Fibroblast of gingiva (primary cell): Measurements from ENCODE around the gene BCAP31.
A peak's percentile ranks its signal among the peaks of the same experiment; 100 is the strongest.
"Not testable (repeated sequence)": the region's sequence is repeated elsewhere in the genome, so short reads cannot be mapped to it uniquely, and the experiment has no call there.

Source experiments
- DNase-seq: peaks from one replicate; pipeline ENCODE4 v3.0.0-alpha.2; 2011; ENCODE audit warnings: low read depth

The BCAP31 gene

DNA sequence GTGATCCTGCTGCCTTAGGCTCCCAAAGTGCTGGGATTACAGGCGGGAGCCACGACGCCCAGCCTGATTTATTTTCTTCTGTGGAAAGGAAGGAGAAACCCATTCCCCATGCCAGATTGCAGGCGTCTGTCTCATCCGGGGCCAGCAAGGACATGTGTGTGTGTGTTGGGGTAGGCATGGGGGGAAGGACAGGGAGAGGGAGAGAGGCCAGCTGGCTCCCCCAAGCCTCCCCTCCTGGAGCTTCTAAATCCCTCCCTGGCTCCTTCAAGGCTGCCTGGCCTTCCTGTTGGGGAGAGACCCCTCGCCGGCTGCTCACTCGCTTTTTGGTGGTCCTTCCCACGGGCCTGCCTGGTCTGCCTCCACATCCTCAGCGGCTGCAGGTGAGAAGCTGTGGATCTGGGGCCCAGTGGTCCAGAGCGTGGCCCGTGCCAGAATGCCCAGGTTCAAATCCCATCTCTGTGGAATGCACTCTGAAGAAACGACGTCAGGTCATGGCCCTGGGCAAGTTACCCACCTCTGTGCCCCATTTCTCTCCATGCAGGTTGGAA lies 38.5 kb upstream of the BCAP31 start:
- no peak for DNase-seq

DNA sequence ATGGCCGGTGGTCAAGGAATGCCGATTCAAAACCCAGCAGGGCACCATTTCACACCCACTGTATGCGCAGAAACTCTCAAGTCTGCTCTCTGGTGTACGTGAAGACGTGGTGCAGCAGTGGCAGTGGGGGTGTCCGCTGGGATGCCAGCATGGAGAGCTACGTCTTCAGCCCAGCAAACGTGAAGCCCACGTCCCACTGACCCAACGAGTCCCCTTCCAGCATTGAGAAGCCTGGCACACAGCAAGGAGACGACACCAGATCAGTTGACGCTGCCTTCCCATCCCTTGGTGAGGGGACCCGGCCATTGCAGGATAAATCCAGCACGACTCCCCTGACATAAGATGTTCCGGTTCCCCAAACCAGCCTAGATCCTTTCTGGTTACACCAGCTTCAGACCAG lies 37.7 kb upstream of the BCAP31 start:
- no peak for DNase-seq

DNA sequence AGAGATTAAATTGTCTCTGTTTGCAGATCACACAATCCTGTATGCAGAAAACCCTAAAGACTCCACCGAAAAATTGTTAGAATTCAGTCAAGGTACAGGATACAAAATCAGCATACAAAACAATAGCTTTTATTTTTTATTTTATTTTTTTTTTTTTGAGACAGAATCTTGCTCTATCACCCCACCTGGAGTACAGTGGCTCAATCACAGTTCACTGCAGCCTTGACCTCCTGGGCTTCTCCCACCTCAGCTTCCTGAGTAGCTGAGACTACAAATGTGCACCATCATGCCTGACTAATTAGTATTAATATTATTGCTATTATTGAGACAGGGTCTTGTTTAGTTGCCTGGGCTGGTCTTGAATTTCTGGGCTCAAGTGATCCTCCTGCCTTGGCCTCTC lies 30.9 kb upstream of the BCAP31 start:
- no peak for DNase-seq

DNA sequence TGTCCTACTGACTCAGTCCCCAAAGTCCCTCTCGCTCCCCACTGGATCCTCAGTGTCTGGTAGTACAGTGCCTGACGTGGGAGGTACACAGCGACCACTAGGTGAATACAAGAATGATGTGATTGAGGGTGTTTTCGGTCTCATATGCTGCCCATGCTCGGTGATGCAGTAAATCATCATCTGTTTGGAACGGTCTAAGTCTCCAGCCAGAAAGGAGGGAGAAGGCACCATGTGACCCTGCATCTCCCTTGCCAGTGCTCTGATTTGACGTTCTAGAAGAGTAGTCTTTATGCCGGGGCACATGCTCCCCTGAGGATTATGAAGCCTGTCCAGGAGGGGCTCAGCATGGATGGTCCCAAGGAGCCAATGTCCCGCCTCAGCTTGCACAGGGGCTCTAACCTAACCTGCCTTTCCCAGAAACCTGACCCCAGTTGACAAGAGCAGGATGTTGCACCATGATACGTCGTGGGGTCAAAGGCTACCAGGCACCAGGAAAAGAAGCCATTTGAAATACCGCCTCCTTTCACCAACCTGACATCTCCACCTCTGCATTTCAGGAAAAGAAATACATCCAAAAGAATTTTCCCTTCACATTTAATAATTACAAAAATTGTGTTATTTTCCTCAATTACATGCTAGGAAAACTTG lies 26.1 kb upstream of the BCAP31 start:
- no peak for DNase-seq

DNA sequence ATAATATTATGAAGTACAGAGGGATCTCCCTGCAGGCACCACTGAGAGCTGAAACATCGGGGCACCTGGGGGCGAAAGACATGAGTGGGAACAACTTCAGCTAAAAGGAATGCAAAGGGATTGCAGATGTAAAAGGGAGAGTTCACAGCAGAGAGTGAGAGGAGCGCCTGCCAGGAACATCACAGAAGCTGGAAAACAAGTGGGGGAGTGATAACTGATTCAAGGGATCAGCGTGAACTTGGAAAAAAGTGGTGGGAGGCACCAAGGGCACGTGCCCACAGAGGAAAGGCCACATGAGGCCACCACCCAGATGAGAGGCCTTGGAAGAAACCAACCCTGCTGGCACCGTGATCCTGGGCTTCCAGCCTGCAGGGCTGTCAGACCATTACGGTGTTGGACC lies 24.8 kb upstream of the BCAP31 start:
- not testable (repeated sequence) for DNase-seq

DNA sequence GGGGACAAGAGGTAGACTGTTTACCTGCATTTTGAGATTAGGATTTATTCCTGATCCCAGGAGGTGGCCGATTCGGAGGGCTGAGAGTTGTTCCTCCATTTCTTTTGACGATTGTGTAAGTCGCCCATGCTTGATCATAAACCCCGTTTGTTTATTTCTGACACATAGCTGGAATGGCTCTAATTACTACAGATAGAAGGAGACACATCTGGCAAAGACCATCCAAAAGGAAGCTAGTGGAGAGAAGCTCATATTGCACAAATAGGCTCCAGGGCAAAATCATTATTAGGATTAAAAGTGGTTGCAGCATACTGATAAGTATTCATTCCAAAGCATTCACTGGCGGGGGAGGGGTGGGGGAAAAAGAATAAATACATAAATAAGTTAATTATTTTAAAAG lies 22.8 kb upstream of the BCAP31 start:
- DNase-seq = peak; percentile 42

DNA sequence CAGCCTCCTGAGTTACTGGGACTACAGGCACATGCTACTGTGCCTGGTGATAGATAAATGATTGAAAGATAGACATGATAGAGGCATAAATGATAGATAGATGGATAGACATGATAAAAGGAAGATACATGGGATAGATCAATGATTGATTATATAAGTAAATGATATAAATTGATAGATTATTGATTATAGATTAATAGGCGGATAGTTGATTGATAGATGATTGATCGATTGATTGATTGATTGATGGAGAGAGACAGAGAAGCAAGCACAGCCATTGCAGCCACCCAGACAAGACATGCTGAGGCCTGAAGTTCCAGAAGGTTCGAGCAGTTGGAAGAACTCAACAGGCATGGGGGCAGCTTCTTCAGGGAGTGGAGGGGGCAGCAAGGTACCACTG lies 22.2 kb upstream of the BCAP31 start:
- no peak for DNase-seq

DNA sequence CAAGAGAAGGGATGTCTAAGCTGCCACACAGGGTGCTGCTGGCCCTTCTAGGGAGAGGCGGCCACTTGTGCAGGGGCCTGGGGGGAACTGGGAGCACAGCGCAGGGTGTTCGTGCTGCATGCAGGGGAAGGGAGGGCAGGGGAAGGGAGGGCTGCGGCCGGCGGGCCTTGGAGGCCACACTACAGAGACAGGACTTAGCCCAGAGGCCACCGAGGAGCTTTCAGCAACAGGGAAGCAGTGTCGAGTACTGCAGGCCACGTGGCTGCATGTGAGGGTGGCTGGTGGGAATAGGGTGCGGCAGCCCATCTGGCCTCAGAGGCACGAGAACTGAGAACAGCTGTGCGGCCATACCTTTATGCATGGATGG lies 20.9 kb upstream of the BCAP31 start:
- DNase-seq = not testable (repeated sequence)

DNA sequence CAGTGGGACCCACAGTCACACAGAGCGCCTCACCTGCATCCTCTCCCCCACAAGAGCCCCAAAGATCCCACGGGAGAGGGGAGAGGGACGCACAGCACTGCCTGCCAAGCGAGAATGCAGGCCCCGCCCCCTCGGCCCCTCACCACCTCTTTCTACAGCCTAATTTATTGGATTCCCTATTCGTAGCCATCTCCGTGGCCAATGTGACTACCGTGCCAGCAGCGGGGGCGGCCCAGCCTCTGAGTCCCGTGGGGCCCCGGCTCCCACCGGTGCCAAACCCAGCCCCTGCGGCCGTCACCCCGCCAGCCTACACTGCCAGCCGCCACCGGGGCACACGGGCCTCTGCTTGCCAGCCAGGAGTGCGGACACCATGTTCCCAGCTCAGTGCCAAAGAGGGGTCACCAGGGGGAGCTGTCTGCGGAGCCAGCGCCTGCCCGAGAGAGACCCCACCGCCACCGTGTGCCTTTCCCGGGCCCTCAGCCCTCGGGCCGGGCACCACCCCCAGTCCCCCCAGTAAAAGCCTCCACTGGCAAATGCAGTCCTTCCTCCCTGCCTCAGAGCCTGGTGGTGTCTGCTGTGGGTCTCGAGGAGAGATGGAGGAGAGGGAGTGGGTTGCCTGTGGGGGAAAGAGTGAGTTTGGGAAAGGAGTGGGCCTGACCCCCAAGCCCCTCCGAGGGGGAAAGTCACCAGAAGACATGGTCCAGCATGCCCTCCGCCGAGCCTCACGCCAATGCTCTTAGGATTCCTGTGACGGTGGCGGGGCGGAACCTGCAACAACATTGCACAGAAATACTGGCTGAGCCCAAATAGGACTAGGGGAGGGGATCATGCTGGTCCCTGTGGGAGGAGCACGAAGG lies 20.3 kb upstream of the BCAP31 start:
- no peak for DNase-seq

DNA sequence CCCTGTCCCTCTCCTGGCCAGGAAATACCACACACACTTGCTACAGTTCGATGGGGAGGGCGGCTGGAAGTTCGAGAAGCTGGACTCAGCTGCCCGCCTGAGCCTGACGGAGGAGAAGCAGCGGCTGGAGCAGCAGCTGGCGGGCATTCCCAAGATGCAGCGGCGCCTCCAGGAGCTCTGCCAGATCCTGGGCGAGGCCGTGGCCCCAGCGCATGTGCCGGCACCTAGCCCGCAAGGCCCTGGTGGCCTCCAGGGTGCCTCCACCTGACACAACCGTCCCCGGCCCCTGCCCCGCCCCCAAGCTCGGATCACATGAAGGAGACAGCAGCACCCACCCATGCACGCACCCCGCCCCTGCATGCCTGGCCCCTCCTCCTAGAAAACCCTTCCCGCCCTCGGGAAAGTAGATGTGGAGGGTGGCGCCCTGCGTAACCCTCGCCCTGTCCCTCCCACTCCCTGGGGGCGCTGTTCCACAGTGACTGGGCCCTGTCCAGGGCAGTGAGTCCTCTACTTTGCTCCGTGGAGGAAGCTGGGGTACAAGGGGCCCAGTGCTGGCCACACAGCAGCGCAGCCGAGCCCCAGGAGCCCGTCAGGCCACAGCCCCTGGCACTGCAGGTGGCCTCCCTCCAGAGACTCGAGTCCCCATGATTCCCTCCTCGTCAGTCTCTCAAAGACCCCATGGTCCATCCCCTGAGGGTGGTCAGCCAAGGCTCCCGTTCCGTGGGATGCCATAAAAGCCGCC lies 19.5 kb upstream of the BCAP31 start:
- peak; percentile 24 for DNase-seq

DNA sequence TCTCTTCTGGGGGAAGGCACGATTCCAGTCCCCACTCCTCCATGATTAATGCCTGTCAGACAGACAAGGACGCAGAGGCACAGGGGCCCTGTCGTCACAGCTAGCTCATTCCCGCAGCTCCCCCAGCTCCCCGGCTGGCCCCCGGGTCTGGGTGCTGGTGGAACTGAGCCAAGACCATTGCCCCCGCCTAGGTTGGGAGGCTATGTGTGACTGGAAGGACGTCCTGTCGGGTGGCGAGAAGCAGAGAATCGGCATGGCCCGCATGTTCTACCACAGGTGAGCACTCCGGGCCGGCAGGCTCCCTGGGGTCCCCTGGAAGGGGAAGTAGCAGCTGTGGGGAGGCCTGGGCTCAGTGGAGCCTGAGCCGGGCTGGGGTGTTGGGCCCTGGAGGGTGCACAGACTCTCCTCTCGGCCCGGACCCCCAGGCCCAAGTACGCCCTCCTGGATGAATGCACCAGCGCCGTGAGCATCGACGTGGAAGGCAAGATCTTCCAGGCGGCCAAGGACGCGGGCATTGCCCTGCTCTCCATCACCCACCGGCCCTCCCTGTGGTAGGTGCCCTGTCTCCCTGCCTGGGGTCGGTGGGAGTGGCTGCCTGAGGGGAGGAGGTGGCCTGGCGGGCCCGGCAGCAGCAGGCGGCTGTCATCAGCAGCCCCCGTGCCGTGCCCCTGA lies 18.7 kb upstream of the BCAP31 start:
- not testable (repeated sequence) for DNase-seq

DNA sequence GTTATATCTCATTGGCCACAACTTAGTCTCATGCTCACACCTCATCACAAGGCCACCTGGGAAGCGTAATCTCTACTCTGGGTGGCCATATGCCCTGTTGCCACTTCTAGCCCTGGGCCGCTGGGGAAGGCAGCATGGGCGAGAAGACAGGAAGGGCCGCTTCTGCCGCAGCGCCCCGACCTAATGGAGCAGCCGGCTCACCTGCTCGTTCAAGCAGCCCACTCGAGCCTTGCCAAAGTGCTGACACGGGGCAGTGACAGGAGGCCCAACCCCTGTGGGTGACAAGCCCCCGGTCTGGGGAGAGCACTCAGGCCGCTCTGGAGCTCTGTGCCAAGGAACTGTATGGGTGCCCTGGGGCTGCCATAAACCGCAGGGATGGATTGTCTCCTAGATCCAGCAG lies 17.9 kb upstream of the BCAP31 start:
- not testable (repeated sequence) for DNase-seq

DNA sequence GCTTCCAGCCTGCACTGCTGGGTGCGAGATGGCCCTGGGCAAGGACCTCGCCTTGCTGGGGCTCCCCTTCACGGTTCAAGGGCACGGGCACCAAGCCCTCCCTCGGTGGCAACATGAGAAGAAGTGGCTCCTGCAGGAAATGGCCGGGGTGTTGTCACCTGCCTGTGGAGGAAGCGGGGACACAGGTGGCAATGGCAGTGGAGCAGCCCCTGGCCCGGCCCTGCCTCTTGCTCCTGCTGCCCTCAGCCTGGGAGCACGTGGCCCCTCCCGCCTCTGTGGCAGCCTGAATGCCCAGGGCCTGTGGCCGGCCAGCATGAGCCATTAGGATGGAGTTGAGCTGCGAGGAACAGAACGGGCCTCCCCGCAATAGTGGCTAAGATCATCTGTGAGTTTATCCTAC lies 17.3 kb upstream of the BCAP31 start:
- DNase-seq = no peak

DNA sequence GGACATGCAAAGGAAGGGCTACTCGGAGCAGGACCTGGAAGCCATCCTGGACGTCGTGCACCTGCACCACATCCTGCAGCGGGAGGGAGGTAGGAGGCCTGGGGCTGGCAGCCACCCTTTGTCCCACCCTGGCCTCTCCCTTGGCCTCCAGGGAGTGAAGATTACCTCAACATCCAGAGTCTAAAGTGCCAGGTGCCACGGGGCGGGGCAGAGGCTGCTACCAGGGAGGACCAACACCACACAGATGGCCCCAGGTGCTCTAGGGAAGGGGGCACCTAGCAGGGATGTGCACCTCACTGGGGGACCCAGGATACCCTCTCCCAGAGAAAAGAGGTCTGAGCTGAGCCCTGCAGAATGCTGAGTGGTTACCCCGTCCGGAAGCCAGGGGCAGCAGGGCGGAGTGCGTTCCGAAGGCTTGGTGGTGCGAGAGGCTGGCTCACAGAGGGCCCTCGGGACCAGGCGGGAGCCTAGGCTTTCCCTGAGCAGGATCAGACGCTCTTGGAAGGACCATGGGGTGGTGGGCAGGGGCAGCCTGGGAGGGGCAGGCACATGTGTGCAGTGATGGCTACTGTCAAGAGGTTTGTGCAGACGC lies 16.5 kb upstream of the BCAP31 start:
- DNase-seq = no peak

DNA sequence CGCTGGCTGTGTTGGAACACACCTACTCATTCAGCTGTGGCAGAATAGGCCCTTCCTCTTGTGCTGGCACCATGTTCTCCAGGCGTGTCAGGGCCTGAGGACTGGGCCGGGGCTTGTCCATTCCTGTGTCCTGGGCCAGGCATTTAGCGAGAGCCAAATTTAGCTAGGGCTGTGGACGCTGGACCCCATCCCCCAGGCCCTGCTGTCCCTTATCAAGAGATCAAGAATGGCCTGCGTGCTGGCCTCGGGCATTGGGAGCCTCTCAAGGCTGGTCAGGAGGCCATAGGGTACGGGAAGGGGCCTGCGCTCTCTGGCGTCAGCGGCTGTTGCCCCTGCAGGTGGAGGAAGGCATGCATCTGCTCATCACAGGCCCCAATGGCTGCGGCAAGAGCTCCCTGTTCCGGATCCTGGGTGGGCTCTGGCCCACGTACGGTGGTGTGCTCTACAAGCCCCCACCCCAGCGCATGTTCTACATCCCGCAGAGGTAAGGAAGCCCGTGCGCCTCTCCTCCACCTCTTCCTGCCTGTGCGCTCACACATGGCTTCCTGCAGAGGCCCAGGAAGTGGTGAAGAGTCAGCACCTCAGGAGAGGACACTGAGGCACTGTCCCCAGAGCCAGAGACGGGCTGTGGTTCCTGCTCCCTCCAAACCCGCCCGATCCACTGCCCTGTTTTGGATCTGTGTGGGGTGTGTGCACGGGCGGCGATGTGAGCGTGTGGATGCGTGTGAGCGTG lies 15.7 kb upstream of the BCAP31 start:
- DNase-seq = no peak

DNA sequence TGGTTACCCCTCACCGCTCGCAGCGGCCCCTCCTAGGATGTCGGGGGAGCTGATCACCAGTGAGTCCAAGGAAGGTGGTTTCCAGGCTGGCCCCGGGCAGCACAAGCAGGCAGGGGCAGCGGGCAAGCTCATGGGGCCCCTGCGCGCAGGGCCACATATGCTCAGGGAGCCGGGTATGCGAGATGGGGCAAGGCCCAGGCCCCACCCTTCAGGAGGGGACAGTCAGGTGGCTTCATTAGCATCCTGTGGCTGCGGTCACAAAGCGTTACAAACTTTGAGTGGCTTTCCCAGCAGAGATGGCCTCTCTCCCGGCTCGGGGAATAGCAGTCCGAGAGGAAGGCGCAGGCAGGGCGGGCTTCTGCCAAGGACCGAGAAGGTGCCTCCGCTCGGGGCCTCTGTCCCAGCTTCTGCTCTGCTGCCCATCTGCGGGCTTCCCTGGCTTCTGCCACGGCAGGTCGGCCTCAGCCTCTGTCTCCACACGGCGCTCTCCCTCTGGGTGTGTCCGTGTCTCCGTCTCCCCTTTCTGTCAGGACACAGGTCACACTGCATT lies 13.9 kb upstream of the BCAP31 start:
- DNase-seq = no peak

DNA sequence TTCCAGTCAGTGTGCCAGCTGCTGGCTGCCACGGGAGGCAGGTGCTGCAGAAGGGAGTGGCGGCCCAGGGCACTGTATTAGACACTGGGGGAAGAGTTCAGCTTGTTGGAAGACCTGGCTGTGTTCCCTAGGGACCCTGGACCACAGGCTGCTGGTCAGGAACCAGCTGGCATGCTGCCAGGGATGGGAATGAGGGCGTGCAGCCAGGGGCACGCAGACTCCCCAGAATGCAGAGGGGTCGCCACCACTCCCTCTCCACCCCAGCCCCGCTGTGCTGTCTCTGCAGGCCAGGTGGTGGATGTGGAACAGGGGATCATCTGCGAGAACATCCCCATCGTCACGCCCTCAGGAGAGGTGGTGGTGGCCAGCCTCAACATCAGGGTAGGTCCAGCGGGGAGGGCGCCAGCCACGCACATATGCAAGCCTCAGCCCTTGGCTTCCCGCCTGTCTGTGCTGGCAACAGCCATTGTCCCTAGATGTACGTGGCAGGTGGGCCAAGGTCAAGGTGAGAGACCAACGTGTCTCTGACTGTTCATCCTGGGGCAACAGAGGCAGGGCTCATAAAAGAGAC lies 12.8 kb upstream of the BCAP31 start:
- DNase-seq = no peak

DNA sequence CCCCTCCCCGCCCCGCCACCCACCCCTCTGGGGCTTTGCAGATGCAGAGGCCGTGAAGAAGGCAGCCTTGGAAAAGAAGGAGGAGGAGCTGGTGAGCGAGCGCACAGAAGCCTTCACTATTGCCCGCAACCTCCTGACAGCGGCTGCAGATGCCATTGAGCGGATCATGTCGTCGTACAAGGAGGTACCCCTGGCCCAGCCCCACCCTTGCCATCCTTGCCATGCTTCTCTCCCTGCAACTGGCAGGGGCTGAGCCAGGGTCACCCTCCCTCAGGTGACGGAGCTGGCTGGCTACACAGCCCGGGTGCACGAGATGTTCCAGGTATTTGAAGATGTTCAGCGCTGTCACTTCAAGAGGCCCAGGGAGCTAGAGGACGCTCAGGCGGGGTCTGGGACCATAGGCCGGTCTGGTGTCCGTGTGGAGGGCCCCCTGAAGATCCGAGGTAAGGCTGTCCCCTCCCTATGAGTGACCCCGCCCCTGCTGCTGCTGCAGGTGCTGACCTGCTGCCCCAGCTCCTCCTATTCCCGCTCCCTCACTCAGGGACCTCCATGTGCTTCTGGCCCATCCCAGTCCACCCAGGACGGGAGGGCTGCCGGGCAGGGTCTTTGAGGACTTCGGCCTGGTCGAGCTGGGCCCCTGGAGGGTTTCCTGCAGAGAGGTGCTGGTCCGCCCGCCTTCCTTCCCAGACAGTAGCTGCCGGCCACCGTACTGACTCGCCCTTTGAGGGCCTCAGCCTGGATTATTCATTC lies 12.1 kb upstream of the BCAP31 start:
- DNase-seq = no peak

DNA sequence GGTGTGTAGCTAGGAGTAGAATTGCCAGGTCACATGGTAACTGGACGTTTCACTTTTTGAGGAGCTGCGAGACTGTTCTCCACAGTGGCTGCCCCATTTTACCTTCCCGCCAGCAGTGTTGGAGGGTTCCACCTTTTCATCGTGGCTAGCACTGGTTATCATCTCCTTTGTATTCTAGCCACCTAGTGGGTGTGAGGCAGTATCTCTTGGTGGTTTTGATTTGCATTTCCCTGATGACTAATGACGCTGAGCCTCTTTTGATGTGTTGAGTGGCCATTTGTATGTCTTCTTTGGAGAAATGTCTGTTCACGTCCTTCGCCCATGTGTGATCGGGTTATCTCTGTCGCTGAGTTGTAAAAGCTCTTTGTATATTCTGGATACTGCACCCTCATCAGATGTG lies 11.1 kb upstream of the BCAP31 start:
- no peak for DNase-seq

DNA sequence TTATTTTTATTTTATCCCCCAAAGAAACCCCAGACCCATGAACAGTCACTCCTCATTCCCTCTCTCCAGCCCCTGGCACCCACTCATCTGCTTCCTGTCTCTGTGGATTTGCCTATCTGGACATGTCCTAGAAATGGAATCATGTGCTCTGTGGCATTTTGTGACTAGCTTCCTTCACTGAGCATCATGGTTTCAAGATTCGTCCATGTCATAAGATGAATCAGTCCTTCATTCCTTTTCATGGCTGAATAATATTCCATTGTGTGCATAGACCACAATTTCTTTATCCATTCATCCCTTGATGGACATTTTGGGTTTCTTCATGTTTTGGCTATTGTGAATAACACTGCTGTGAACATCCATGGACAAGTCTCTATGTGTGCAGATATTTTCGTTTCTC lies 10.7 kb upstream of the BCAP31 start:
- no peak for DNase-seq
